Glutamatergic neuron (in vitro differentiated cells): ENCODE measurements around the gene STK16. TPM values are rescaled to one million over a fixed set of nuclear protein-coding genes. Genes with fewer than 3 reads are reported as not detected.

Experiments
- DNase-seq: peaks from one replicate; pipeline ENCODE4 v3.0.0; 2022
- H3K27ac Mint-ChIP-seq: one replicate; pipeline ENCODE4 v1.8.0; 2020; ENCODE audit warnings: mild to moderate bottlenecking, mixed read lengths, inconsistent platforms; ENCODE audit not compliant: unreplicated experiment
- H3K27me3 Mint-ChIP-seq: one replicate; pipeline ENCODE4 v1.8.0; 2020; ENCODE audit warnings: mild to moderate bottlenecking, moderate library complexity, mixed read lengths, inconsistent platforms; ENCODE audit not compliant: unreplicated experiment
- H3K36me3 Mint-ChIP-seq: one replicate; pipeline ENCODE4 v1.8.0; 2020; ENCODE audit warnings: mild to moderate bottlenecking, mixed read lengths, inconsistent platforms; ENCODE audit not compliant: unreplicated experiment
- H3K4me1 Mint-ChIP-seq: one replicate; pipeline ENCODE4 v1.8.0; 2020; ENCODE audit warnings: mild to moderate bottlenecking, low read depth, mixed read lengths, inconsistent platforms; ENCODE audit not compliant: unreplicated experiment
- H3K4me3 Mint-ChIP-seq: one replicate; pipeline ENCODE4 v1.8.0; 2020; ENCODE audit warnings: mild to moderate bottlenecking, mixed read lengths, inconsistent platforms; ENCODE audit not compliant: unreplicated experiment
- H3K9me3 Mint-ChIP-seq: one replicate; pipeline ENCODE4 v1.8.0; 2020; ENCODE audit warnings: mild to moderate bottlenecking, moderate library complexity, mixed read lengths, inconsistent platforms; ENCODE audit not compliant: unreplicated experiment
- CTCF ChIP-seq: fragments of 200-600 bp; sonication (generic); IDR thresholded peaks from one replicate; pipeline ENCODE4 v1.5.0; 2021; ENCODE audit not compliant: partially characterized antibody, unreplicated experiment
- total RNA-seq: library from RNA; stranded (reverse); fragmentation: NEBNext Ultra II Directional; extraction: Animal tissue kit (Norgen Biotek cat#: 25700); gene quantifications from one replicate; pipeline ENCODE4 v1.2.1, GENCODE V29; 2021; ENCODE audit not compliant: unreplicated experiment

STK16 gene
- total RNA-seq, 1 donor from 2014 or later, result 32.2 TPM

DNA sequence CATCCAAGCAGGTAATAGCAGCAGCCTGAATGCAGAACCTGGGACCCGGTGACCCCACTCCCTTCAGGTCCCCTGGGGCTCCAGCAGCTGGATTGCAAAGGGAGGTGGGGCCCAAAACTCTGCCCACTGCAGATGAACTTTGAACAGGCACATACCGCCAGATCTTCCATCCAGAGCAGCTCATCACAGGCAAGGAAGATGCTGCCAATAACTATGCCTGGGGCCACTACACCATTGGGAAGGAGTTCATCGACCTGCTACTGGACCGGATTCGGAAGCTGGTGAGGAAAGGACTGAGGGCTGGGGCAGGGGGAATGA lies 24.7 kb downstream of the STK16 start:
- peak overlapping the region; percentile 11 for H3K4me3 Mint-ChIP-seq
- peaks cover 9% of the 10 kb centered on the region for H3K27me3 Mint-ChIP-seq
- no peak for TF ChIP-seq CTCF
- peaks cover 4% of the 10 kb centered on the region for H3K4me1 Mint-ChIP-seq
- no peak for DNase-seq
- no peak overlapping the region for H3K27ac Mint-ChIP-seq
- no peaks in the 10 kb centered on the region for H3K36me3 Mint-ChIP-seq
- H3K9me3 Mint-ChIP-seq, result peaks cover 11% of the 10 kb centered on the region

DNA sequence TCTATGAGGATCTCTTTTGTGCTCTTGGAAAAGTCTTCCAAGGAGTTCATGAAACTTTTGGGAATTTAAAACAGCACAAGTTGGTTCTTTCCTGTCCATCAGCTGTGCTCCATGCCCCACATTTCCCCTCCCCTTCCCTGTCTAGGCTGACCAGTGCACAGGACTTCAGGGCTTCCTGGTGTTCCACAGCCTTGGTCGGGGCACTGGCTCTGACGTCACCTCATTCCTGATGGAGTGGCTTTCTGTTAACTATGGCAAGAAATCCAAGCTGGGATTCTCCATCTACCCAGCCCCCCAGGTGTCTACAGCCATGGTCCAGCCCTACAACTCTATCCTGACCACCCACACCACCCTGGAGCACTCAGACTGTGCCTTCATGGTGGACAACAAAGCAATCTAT lies 25.7 kb downstream of the STK16 start:
- Mint-ChIP-seq H3K27ac (no peak overlapping the region), H3K9me3 (peaks cover 10% of the 10 kb centered on the region), H3K36me3 (no peaks in the 10 kb centered on the region), H3K4me1 (peaks cover 4% of the 10 kb centered on the region), H3K27me3 (peaks cover 9% of the 10 kb centered on the region), H3K4me3 (no peak overlapping the region)
- no peak for TF ChIP-seq CTCF
- DNase-seq, result no peak

DNA sequence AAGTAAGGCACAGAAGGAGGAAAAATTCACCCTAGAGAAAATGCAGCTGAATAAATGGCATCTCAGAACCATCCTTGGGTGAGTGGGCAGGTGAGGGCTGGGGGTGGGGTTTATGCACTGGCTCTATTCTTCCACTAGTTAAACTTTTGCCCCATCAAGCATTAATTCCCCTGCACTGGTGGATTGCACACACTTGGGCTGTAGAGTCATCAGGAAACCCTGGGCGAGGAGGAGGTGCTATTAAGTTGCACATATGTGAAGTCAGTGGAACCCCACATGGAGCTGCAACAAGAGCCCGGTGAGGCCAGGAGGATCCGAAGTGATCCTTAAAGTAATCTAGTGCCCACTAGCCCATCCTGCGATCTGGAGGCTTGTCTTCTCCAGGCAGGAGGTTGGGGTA lies 27.1 kb downstream of the STK16 start:
- H3K27ac Mint-ChIP-seq, result no peak overlapping the region
- no peak overlapping the region for H3K4me3 Mint-ChIP-seq
- no peak for DNase-seq
- peaks cover 9% of the 10 kb centered on the region for H3K27me3 Mint-ChIP-seq
- H3K9me3 Mint-ChIP-seq, result peaks cover 10% of the 10 kb centered on the region
- no peaks in the 10 kb centered on the region for H3K36me3 Mint-ChIP-seq
- H3K4me1 Mint-ChIP-seq, result peaks cover 7% of the 10 kb centered on the region
- TF ChIP-seq CTCF, result no peak

- H3K4me1 Mint-ChIP-seq, result peaks cover 12% of the 10 kb centered on the region
- H3K27me3 Mint-ChIP-seq, result peaks cover 9% of the 10 kb centered on the region
- H3K27ac Mint-ChIP-seq, result no peak overlapping the region
- no peaks in the 10 kb centered on the region for H3K36me3 Mint-ChIP-seq
- no peak for TF ChIP-seq CTCF
- peaks cover 11% of the 10 kb centered on the region for H3K9me3 Mint-ChIP-seq
- H3K4me3 Mint-ChIP-seq, result no peak overlapping the region
- no peak for DNase-seq
Observed at GRCh38 chr2:219272995-219273394, 27.7 kb downstream of the STK16 start.

GRCh38 chr2:219273937-219274336 lies 28.7 kb downstream of the STK16 start:
- no peak for TF ChIP-seq CTCF
- no peak overlapping the region for H3K27ac Mint-ChIP-seq
- peaks cover 9% of the 10 kb centered on the region for H3K27me3 Mint-ChIP-seq
- no peak for DNase-seq
- no peak overlapping the region for H3K4me3 Mint-ChIP-seq
- no peaks in the 10 kb centered on the region for H3K36me3 Mint-ChIP-seq
- H3K4me1 Mint-ChIP-seq, result peaks cover 21% of the 10 kb centered on the region
- peaks cover 16% of the 10 kb centered on the region for H3K9me3 Mint-ChIP-seq
